Right lobe of liver (tissue), 6 donors: ENCODE measurements around the gene TBC1D12. TPM values are rescaled to one million over a fixed set of nuclear protein-coding genes. Genes with fewer than 3 reads are reported as not detected.

Experiments used
- ATAC-seq, 4 donors: fragments of 200-7000 bp; cut with Tn5 transposase; one replicate each; pipeline ENCODE4 v1.9.1; 2020; ENCODE audit warnings: mild to moderate bottlenecking in 4 of 4, moderate library complexity in 4 of 4
- DNase-seq, 3 donors: peaks; one replicate each; pipeline ENCODE4 v3.0.0-alpha.2; 2020
- H3K27ac ChIP-seq, 3 donors: fragments of 200-600 bp; one replicate each; pipeline ENCODE4 v1.8.0; 2022
- H3K27me3 ChIP-seq, 2 donors: fragments of 200-600 bp; one replicate each; pipeline ENCODE4 v1.8.0; 2022
- H3K36me3 ChIP-seq, 4 donors: fragments of 200-600 bp; sonication (generic) in 1 of 4; one replicate each; pipeline versions ENCODE4 v1.5.1 to v1.8.0; 2017 to 2022; ENCODE audit warnings: control low read depth in 1 of 4
- H3K4me1 ChIP-seq, 4 donors: fragments of 200-600 bp; sonication (generic) in 1 of 4; one replicate each; pipeline versions ENCODE4 v1.5.1 to v1.8.0; 2017 to 2022; ENCODE audit warnings: control low read depth in 1 of 4
- H3K4me3 ChIP-seq, 3 donors: fragments of 200-600 bp; one replicate each; pipeline ENCODE4 v1.8.0; 2022
- H3K9me3 ChIP-seq, 4 donors: fragments of 200-600 bp; sonication (generic) in 1 of 4; one replicate each; pipeline versions ENCODE4 v1.5.1 to v1.8.0; 2017 to 2022; ENCODE audit warnings: control low read depth in 1 of 4
- POLR2A ChIP-seq: fragments of 450-650 bp; IDR thresholded peaks from one replicate; pipeline ENCODE4 v1.6.1; 2017; ENCODE audit warnings: antibody characterized with exemption, mild to moderate bottlenecking
- WGBS: methylation state at CpG from one replicate; pipeline ENCODE4 v1.1.6; 2018; ENCODE audit warnings: low coverage, low lambda C conversion rate; ENCODE audit not compliant: insufficient coverage; ENCODE audit errors: missing lambda C conversion rate; 5-methylcytosine and 5-hydroxymethylcytosine counted together
- intact Hi-C, 2 donors: fragments of 100-400 bp; cut with DNase I; formaldehyde crosslinking; loops; one replicate each; pipeline versions ENCODE4 v1.11.2 to v1.14.1; 2022
- total RNA-seq, 6 experiments: library from RNA; depleted of rRNA in 2 of 6; stranded (reverse); fragments of >200 nt in 2 of 6; fragmentation: NEBNext Ultra II Directional in 3 of 6; extraction: Animal tissue kit (Norgen Biotek cat#: 25700) in 3 of 6; gene quantifications; one replicate each; pipeline versions ENCODE4 v1.1.0 to v1.2.4, GENCODE V29; 2016 to 2023
- TF ChIP-seq, protein P1 (sequence below), 4 donors: fragments of 200-600 bp in 3 of 4; fragments of 450-650 bp in 1 of 4; IDR thresholded peaks; one replicate each; pipeline versions ENCODE4 v1.5.1 to v1.8.0; 2016 to 2022; ENCODE audit warnings: antibody characterized with exemption in 4 of 4, mild to moderate bottlenecking in 2 of 4
- donor health status: DM: no; HTN: yes; CAD: no.
- donor health status: DM: no; HTN: no; CAD: no.
- donor health status: DM: no; HTN: no; CAD: no.
- donor health status: DM: no; HTN: yes; CAD: no.
- donor health status: DM: no; HTN: yes; CAD: no.

Gene TBC1D12
- total RNA-seq, 6 experiments from 2014 or later = 3.8 to 5.2 (median 4.9) TPM

DNA sequence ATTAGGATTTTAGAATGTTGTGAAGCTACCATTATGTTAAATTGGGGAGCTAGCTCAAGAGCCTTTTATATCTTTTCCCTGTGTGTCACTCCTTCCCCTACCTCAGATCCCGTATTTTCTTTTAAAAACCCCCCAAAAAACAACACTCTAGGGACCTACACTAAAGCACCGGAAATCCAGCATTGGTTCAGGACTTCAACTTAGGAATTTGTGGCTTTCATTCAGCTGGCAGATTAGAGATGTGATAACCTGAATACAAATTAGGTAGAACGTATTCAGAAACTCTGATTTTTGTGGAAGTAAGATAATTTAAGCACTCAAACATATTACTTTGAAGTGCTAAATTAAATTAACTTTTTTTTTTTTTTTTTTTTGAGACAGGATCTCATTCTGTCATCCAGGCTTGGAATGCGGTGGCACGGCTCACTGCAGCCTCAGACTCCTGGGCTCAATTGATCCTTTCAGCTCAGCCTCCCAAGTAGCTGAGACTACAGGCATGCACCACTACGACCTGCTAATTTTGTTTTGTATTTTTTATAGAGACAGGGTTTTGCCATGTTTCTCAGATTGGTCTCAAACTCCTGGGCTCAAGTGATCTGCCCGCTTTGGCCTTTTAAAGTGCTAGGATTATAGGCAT, 6.8 kb downstream of the TBC1D12 start:
- intact Hi-C loops = no loop called here
- no peak overlapping the region for H3K27ac ChIP-seq

DNA sequence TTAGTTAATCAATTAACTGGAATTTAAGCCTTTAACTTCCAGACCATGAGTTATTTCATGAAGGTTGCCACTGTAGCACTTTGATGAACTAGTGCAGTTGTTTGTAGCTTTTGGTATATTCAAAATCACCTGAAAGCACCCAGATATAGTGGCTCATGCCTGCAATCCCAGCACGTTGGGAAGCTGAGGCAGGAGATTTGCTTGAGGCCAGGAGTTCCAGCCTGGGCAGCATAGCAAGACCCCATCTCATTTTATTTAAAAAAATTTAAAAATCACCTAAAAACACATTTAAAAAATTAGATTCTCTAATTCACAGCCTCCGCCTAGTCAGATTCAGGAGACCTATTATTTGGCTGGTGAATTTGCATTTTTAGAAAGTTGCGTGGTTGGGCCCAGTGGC, 9.0 kb downstream of the TBC1D12 start:
- no peak overlapping the region for H3K27ac ChIP-seq
- WGBS = 91% methylated on average over 3 of the region's 3 CpGs

More for the DNA sequence above, 6.8 kb downstream of the TBC1D12 start:
- peaks cover 0 to 14% (median 0%) of the 10 kb centered on the region in 4 donors for H3K4me1 ChIP-seq
- H3K4me3 ChIP-seq = no peak overlapping the region
- no peak for TF ChIP-seq POLR2A
- TF ChIP-seq, protein P1, sequence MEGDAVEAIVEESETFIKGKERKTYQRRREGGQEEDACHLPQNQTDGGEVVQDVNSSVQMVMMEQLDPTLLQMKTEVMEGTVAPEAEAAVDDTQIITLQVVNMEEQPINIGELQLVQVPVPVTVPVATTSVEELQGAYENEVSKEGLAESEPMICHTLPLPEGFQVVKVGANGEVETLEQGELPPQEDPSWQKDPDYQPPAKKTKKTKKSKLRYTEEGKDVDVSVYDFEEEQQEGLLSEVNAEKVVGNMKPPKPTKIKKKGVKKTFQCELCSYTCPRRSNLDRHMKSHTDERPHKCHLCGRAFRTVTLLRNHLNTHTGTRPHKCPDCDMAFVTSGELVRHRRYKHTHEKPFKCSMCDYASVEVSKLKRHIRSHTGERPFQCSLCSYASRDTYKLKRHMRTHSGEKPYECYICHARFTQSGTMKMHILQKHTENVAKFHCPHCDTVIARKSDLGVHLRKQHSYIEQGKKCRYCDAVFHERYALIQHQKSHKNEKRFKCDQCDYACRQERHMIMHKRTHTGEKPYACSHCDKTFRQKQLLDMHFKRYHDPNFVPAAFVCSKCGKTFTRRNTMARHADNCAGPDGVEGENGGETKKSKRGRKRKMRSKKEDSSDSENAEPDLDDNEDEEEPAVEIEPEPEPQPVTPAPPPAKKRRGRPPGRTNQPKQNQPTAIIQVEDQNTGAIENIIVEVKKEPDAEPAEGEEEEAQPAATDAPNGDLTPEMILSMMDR (IDR thresholded peaks at IDR 0.05) = no peak
- no peak for ATAC-seq
- no peak for DNase-seq
- 78% methylated on average over 7 of the region's 7 CpGs for WGBS
- no peaks in the 10 kb centered on the region for H3K27me3 ChIP-seq
- H3K9me3 ChIP-seq = no peaks in the 10 kb centered on the region
- H3K36me3 ChIP-seq = no peaks in the 10 kb centered on the region

DNA sequence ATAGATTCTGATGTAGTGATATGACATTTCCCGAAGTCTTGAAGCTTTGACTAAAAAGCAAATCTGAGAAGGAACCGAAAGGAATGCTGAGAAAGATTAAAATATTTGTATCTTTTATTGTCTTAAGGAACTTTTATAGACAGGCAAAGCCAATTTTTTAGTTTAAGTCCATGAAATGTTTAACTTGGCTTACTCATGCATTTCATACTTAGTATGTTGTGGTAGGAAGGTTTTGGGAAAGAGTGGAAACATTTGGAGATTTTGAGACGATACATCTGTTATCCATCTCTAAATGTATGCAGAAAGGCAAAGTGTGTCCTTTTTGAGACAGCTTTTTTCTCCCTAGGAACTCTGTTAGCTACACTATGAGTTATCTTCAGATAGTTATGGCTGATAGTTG, 10.1 kb downstream of the TBC1D12 start:
- no peaks in the 10 kb centered on the region for H3K27me3 ChIP-seq
- H3K27ac ChIP-seq = no peak overlapping the region
- H3K9me3 ChIP-seq = no peaks in the 10 kb centered on the region
- TF ChIP-seq, protein P1 (IDR thresholded peaks at IDR 0.05) = no peak
- TF ChIP-seq POLR2A = no peak
- ATAC-seq (no peak), DNase-seq (no peak)
- peaks cover 0 to 3% (median 0%) of the 10 kb centered on the region in 4 donors for H3K4me1 ChIP-seq
- H3K36me3 ChIP-seq = no peaks in the 10 kb centered on the region
- H3K4me3 ChIP-seq = no peak overlapping the region
- intact Hi-C loops = no loop called here
- WGBS = 76% methylated on average over 3 of the region's 3 CpGs

More for the DNA sequence above, 9.0 kb downstream of the TBC1D12 start:
- H3K36me3 ChIP-seq = no peaks in the 10 kb centered on the region
- H3K9me3 ChIP-seq = no peaks in the 10 kb centered on the region
- no peak overlapping the region for H3K4me3 ChIP-seq
- DNase-seq (no peak), ATAC-seq (no peak)
- H3K27me3 ChIP-seq = no peaks in the 10 kb centered on the region
- no peak for TF ChIP-seq POLR2A
- TF ChIP-seq, protein P1 (IDR thresholded peaks at IDR 0.05) = no peak
- peaks cover 0 to 3% (median 0%) of the 10 kb centered on the region in 4 donors for H3K4me1 ChIP-seq
- intact Hi-C loops = no loop called here

DNA sequence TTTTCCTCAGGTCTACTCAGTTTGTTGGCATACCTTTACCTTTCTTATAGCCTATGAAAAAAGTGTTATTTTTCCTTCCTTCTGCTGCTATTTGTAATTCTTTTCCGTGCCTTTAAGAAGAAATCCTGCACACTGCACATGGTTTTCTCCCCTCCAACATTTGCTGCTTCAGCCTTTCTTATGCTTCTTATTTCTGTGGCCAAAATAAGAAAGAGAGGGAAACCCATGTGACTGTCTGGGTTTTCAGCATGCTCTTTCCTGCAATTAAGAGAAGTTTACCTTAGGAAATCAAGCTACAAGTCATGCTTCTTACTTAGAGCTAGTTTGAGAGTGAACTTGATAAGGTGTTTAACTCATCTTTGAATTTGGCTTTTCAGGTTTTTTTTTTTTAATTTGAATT, 11.0 kb downstream of the TBC1D12 start:
- Histone ChIP-seq H3K27me3 (no peaks in the 10 kb centered on the region), H3K4me1 (peaks cover 0 to 3% (median 0%) of the 10 kb centered on the region in 4 donors), H3K36me3 (no peaks in the 10 kb centered on the region), H3K27ac (no peak overlapping the region), H3K4me3 (no peak overlapping the region), H3K9me3 (no peaks in the 10 kb centered on the region)
- intact Hi-C loops = no loop called here
- 39% methylated on average over 1 of the region's 1 CpG for WGBS
- no peak for TF ChIP-seq POLR2A
- TF ChIP-seq, protein P1 (IDR thresholded peaks at IDR 0.05) = no peak
- DNase-seq (no peak), ATAC-seq (peak in 2 of 4 donors; percentile 15 to 32)
